ENCODE measurements around the gene METTL15.

The METTL15 gene

GRCh38 chr11:28104984-28105383 lies 3.2 kb upstream of the METTL15 start:
- DNase-seq (ENCODE audit: low spot score) = no peak
- no peak for TF ChIP-seq CTCF (IDR thresholded peaks at IDR 0.05; ENCODE audit: extremely low read depth, missing control alignments)

GRCh38 chr11:28105869-28106268 lies 2.3 kb upstream of the METTL15 start:
- no peak for DNase-seq (ENCODE audit: low spot score)
- no peak for TF ChIP-seq CTCF (IDR thresholded peaks at IDR 0.05; ENCODE audit: extremely low read depth, missing control alignments)

GRCh38 chr11:28106353-28107043 lies 1.7 kb upstream of the METTL15 start:
- no peak for TF ChIP-seq CTCF (IDR thresholded peaks at IDR 0.05; ENCODE audit: extremely low read depth, missing control alignments)
- DNase-seq (ENCODE audit: low spot score) = no peak

GRCh38 chr11:28107191-28107749 lies 918 bp upstream of the METTL15 start:
- DNase-seq (ENCODE audit: low spot score) = no peak
- TF ChIP-seq CTCF (IDR thresholded peaks at IDR 0.05; ENCODE audit: extremely low read depth, missing control alignments) = no peak

- no peak for DNase-seq (ENCODE audit: low spot score)
- no peak for TF ChIP-seq CTCF (IDR thresholded peaks at IDR 0.05; ENCODE audit: extremely low read depth, missing control alignments)
These were observed 770 bp downstream of the METTL15 start for GRCh38 chr11:28108958-28109357.

GRCh38 chr11:28110108-28110820 lies 2.1 kb downstream of the METTL15 start:
- peak; percentile 62 for DNase-seq (ENCODE audit: low spot score)

More at GRCh38 chr11:28110108-28110820, 2.1 kb downstream of the METTL15 start:
- no peak for TF ChIP-seq CTCF (IDR thresholded peaks at IDR 0.05; ENCODE audit: extremely low read depth, missing control alignments)

Data from GM20000 (cell line).